Spleen (tissue), 7 donors: ENCODE data around the gene OR6B3.

Experiments
- POLR2A ChIP-seq, 3 donors: fragments of 450-650 bp; IDR thresholded peaks; one replicate each; pipeline ENCODE4 v1.5.1; 2017; ENCODE audit warnings: antibody characterized with exemption in 3 of 3, mild to moderate bottlenecking in 1 of 3
- POLR2AphosphoS5 ChIP-seq, 3 donors: sonication (generic); formaldehyde crosslinking; IDR thresholded peaks; one replicate each; pipeline ENCODE4 v1.5.1; 2017; ENCODE audit warnings: antibody characterized with exemption in 3 of 3
- TF ChIP-seq, protein P1 (sequence below), 11 experiments: fragments of 200-600 bp in 7 of 11; fragments of 450-650 bp in 4 of 11; sonication (generic) in 4 of 11; IDR thresholded peaks in 8 of 11; conservative IDR thresholded peaks in 3 of 11; 1 replicate in 7 of 11; 2 replicates in 4 of 11; pipeline versions ENCODE4 v1.4.0 to v1.8.0; 2016 to 2021; ENCODE audit warnings: antibody characterized with exemption in 11 of 11, inconsistent platforms in 4 of 11, mild to moderate bottlenecking in 1 of 11
- donor health status: DM: no; HTN: no; CAD: no; lungs with moderate emphysema.
- donor health status: DM: no; HTN: no; CAD: no.
- donor health status: DM: no; HTN: no; CAD: no.

DNA sequence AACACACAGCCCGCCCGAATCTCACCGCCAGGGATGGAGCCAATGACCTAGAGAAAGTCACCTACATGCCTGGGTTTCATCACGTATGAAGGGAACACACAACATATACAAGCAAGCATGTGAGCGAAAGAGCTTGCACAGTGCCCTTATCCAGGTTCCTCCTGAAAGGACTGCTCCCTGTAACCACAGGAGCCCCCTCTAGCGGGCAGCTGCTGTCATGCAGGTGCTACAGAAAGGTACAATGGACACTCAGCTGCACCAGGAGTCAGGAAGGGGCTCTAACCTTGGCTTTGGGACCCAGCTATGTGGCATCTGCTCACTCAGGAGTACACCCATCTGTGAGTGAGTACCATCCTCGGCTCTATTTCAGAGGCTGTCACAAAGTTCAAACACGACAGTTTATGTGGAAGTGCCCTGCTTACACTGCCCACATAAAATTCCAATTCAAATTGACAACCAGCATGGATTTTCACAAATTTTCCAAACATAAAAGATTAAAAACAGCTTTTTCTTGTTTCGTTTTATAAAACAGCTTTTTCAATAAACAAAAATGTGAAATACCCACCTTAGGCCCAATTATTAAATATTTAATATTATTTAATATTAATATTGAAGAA, 31.7 kb downstream of the OR6B3 start:
- TF ChIP-seq POLR2AphosphoS5 (IDR thresholded peaks at IDR 0.05), result no peak
- TF ChIP-seq, protein P1, sequence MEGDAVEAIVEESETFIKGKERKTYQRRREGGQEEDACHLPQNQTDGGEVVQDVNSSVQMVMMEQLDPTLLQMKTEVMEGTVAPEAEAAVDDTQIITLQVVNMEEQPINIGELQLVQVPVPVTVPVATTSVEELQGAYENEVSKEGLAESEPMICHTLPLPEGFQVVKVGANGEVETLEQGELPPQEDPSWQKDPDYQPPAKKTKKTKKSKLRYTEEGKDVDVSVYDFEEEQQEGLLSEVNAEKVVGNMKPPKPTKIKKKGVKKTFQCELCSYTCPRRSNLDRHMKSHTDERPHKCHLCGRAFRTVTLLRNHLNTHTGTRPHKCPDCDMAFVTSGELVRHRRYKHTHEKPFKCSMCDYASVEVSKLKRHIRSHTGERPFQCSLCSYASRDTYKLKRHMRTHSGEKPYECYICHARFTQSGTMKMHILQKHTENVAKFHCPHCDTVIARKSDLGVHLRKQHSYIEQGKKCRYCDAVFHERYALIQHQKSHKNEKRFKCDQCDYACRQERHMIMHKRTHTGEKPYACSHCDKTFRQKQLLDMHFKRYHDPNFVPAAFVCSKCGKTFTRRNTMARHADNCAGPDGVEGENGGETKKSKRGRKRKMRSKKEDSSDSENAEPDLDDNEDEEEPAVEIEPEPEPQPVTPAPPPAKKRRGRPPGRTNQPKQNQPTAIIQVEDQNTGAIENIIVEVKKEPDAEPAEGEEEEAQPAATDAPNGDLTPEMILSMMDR (IDR thresholded peaks at IDR 0.05 in 8 of 11, conservative IDR thresholded peaks at IDR 0.05 in 3 of 11), result peak in 10 of 11 experiments; percentile 29 to 82 (median 68)
- TF ChIP-seq POLR2A (IDR thresholded peaks at IDR 0.05), result no peak
